SJSA1 (cell line): ENCODE data around the gene CDC16. TPM values are rescaled to one million over a fixed set of nuclear protein-coding genes. Genes with fewer than 3 reads are reported as not detected.

Experiments used
- DNase-seq, 2 experiments: peaks; one replicate each; pipeline ENCODE4 v3.0.0-alpha.2; 2015 to 2020; ENCODE audit warnings: low spot score in 2 of 2, low read depth in 1 of 2
- H3K27ac ChIP-seq: fragments of 250-450 bp; sonication (Bioruptor Pico); 2 replicates; pipeline ENCODE4 v1.5.1; 2020; ENCODE audit warnings: mild to moderate bottlenecking, moderate library complexity
- H3K27me3 ChIP-seq: fragments of 250-450 bp; sonication (Bioruptor Pico); replicated peaks from 2 replicates; pipeline ENCODE4 v1.5.1; 2020; ENCODE audit warnings: mild to moderate bottlenecking, moderate library complexity
- H3K36me3 ChIP-seq: fragments of 250-450 bp; sonication (Bioruptor Pico); 2 replicates; pipeline ENCODE4 v1.5.1; 2020; ENCODE audit warnings: mild to moderate bottlenecking
- H3K4me1 ChIP-seq: fragments of 250-450 bp; sonication (Bioruptor Pico); replicated peaks from 2 replicates; pipeline ENCODE4 v1.6.1; 2021; ENCODE audit warnings: mild to moderate bottlenecking
- H3K4me3 ChIP-seq: fragments of 250-450 bp; sonication (Bioruptor Pico); 2 replicates; pipeline ENCODE4 v1.5.1; 2020; ENCODE audit warnings: mild to moderate bottlenecking
- H3K9me3 ChIP-seq: fragments of 250-450 bp; sonication (Bioruptor Pico); replicated peaks from 2 replicates; pipeline ENCODE4 v1.5.1; 2020; ENCODE audit warnings: mild to moderate bottlenecking
- total RNA-seq: library from RNA; depleted of rRNA; stranded (reverse); fragments of >200 nt; shearing (Covaris generic); gene quantifications from 2 replicates; pipeline ENCODE4 v1.2.3, GENCODE V29; 2014

Gene CDC16
- total RNA-seq, 1 experiment from 2014 or later, result 27.2 TPM

GRCh38 chr13:114281351-114282040, 46.8 kb downstream of the CDC16 start, which contains the start of gene UPF3A:
UPF3A (plus strand) TSS chr13:114281601; CDS start chr13:114281640, 39 bp downstream.
- Histone ChIP-seq H3K27ac (peak within 1 kb of the TSS; percentile 94), H3K9me3 (no peaks in the 10 kb centered on the region), H3K4me3 (peak within 1 kb of the TSS; percentile 95), H3K36me3 (peaks cover 50% of the 10 kb centered on the region), H3K4me1 (peaks cover 14% of the 10 kb centered on the region), H3K27me3 (no peaks in the 10 kb centered on the region)
- DNase-seq, result peak; percentile 85 to 97

- Histone ChIP-seq H3K4me3 (peak overlapping the region; percentile 95), H3K9me3 (no peaks in the 10 kb centered on the region), H3K36me3 (peaks cover 54% of the 10 kb centered on the region), H3K4me1 (peaks cover 14% of the 10 kb centered on the region), H3K27ac (peak overlapping the region; percentile 94), H3K27me3 (no peaks in the 10 kb centered on the region)
- DNase-seq, result peak; percentile 42 to 86
Observed at GRCh38 chr13:114282041-114282670, 47.5 kb downstream of the CDC16 start.

GRCh38 chr13:114283576-114283975, 48.9 kb downstream of the CDC16 start:
- Histone ChIP-seq H3K27ac (no peak overlapping the region), H3K27me3 (no peaks in the 10 kb centered on the region), H3K4me3 (no peak overlapping the region), H3K36me3 (peaks cover 68% of the 10 kb centered on the region), H3K4me1 (peaks cover 14% of the 10 kb centered on the region), H3K9me3 (no peaks in the 10 kb centered on the region)
- no peak for DNase-seq

- H3K4me3 ChIP-seq, result no peak overlapping the region
- no peaks in the 10 kb centered on the region for H3K27me3 ChIP-seq
- H3K27ac ChIP-seq, result no peak overlapping the region
- peaks cover 13% of the 10 kb centered on the region for H3K4me1 ChIP-seq
- peaks cover 66% of the 10 kb centered on the region for H3K36me3 ChIP-seq
- no peak for DNase-seq
- H3K9me3 ChIP-seq, result no peaks in the 10 kb centered on the region
Observed at GRCh38 chr13:114284680-114285079, 50.0 kb downstream of the CDC16 start.

GRCh38 chr13:114285166-114285808, 50.6 kb downstream of the CDC16 start:
- Histone ChIP-seq H3K4me1 (peaks cover 7% of the 10 kb centered on the region), H3K36me3 (peaks cover 71% of the 10 kb centered on the region), H3K4me3 (no peak overlapping the region), H3K27me3 (no peaks in the 10 kb centered on the region), H3K27ac (no peak overlapping the region), H3K9me3 (no peaks in the 10 kb centered on the region)
- DNase-seq, result no peak

- Histone ChIP-seq H3K27me3 (no peaks in the 10 kb centered on the region), H3K27ac (no peak overlapping the region), H3K36me3 (peaks cover 80% of the 10 kb centered on the region), H3K4me3 (no peak overlapping the region), H3K4me1 (no peaks in the 10 kb centered on the region), H3K9me3 (no peaks in the 10 kb centered on the region)
- no peak for DNase-seq
Observed at GRCh38 chr13:114286808-114287207, 52.1 kb downstream of the CDC16 start.

- DNase-seq, result no peak
- no peaks in the 10 kb centered on the region for H3K27me3 ChIP-seq
- peaks cover 74% of the 10 kb centered on the region for H3K36me3 ChIP-seq
- no peaks in the 10 kb centered on the region for H3K9me3 ChIP-seq
- no peaks in the 10 kb centered on the region for H3K4me1 ChIP-seq
- H3K27ac ChIP-seq, result no peak overlapping the region
- no peak overlapping the region for H3K4me3 ChIP-seq
Observed at GRCh38 chr13:114288157-114288591, 53.5 kb downstream of the CDC16 start.

- Histone ChIP-seq H3K36me3 (peaks cover 57% of the 10 kb centered on the region), H3K9me3 (no peaks in the 10 kb centered on the region), H3K27me3 (no peaks in the 10 kb centered on the region), H3K4me3 (no peak overlapping the region), H3K27ac (no peak overlapping the region), H3K4me1 (no peaks in the 10 kb centered on the region)
- DNase-seq, result no peak
Observed at GRCh38 chr13:114296448-114296847, 61.8 kb downstream of the CDC16 start.

- Histone ChIP-seq H3K9me3 (no peaks in the 10 kb centered on the region), H3K36me3 (peaks cover 59% of the 10 kb centered on the region), H3K27me3 (no peaks in the 10 kb centered on the region), H3K4me1 (no peaks in the 10 kb centered on the region), H3K4me3 (no peak overlapping the region), H3K27ac (no peak overlapping the region)
- no peak for DNase-seq
Observed at GRCh38 chr13:114296902-114297301, 62.2 kb downstream of the CDC16 start.

- Histone ChIP-seq H3K9me3 (no peaks in the 10 kb centered on the region), H3K36me3 (peaks cover 70% of the 10 kb centered on the region), H3K4me1 (no peaks in the 10 kb centered on the region), H3K27ac (no peak overlapping the region), H3K27me3 (no peaks in the 10 kb centered on the region), H3K4me3 (no peak overlapping the region)
- no peak for DNase-seq
Observed at GRCh38 chr13:114298866-114299265, 64.2 kb downstream of the CDC16 start.

- H3K4me3 ChIP-seq, result no peak overlapping the region
- no peak for DNase-seq
- peaks cover 74% of the 10 kb centered on the region for H3K36me3 ChIP-seq
- H3K9me3 ChIP-seq, result no peaks in the 10 kb centered on the region
- no peaks in the 10 kb centered on the region for H3K4me1 ChIP-seq
- H3K27ac ChIP-seq, result no peak overlapping the region
- no peaks in the 10 kb centered on the region for H3K27me3 ChIP-seq
Observed at GRCh38 chr13:114299604-114300305, 65.1 kb downstream of the CDC16 start.

- Histone ChIP-seq H3K4me1 (no peaks in the 10 kb centered on the region), H3K9me3 (no peaks in the 10 kb centered on the region), H3K27me3 (no peaks in the 10 kb centered on the region), H3K4me3 (no peak overlapping the region), H3K36me3 (peaks cover 55% of the 10 kb centered on the region), H3K27ac (no peak overlapping the region)
- DNase-seq, result no peak
Observed at GRCh38 chr13:114303700-114304327, 69.1 kb downstream of the CDC16 start.

GRCh38 chr13:114304346-114305034, 69.8 kb downstream of the CDC16 start:
- no peaks in the 10 kb centered on the region for H3K9me3 ChIP-seq
- peaks cover 49% of the 10 kb centered on the region for H3K36me3 ChIP-seq
- DNase-seq, result no peak
- no peaks in the 10 kb centered on the region for H3K27me3 ChIP-seq
- no peaks in the 10 kb centered on the region for H3K4me1 ChIP-seq
- H3K4me3 ChIP-seq, result no peak overlapping the region
- H3K27ac ChIP-seq, result no peak overlapping the region
